Nephron progenitor cell (in vitro differentiated cells): ENCODE data around the gene PRRX2.

Source experiments
- DNase-seq: peaks from one replicate; pipeline ENCODE4 v3.0.0; 2021
- H3K27ac Mint-ChIP-seq: 2 replicates; pipeline ENCODE4 v1.8.0; 2021; ENCODE audit warnings: mild to moderate bottlenecking, moderate library complexity, mixed read lengths
- H3K27me3 Mint-ChIP-seq: 2 replicates; pipeline ENCODE4 v1.8.0; 2021; ENCODE audit warnings: mild to moderate bottlenecking, low read depth, mixed read lengths; ENCODE audit not compliant: poor library complexity
- H3K36me3 Mint-ChIP-seq: 2 replicates; pipeline ENCODE4 v1.8.0; 2021; ENCODE audit warnings: low read depth, mixed read lengths
- H3K4me1 Mint-ChIP-seq: 2 replicates; pipeline ENCODE4 v1.8.0; 2021; ENCODE audit warnings: mixed read lengths
- H3K4me3 Mint-ChIP-seq: 2 replicates; pipeline ENCODE4 v1.8.0; 2021; ENCODE audit warnings: mild to moderate bottlenecking, moderate library complexity, mixed read lengths
- H3K9me3 Mint-ChIP-seq: 2 replicates; pipeline ENCODE4 v1.8.0; 2021; ENCODE audit warnings: mild to moderate bottlenecking, moderate library complexity, mixed read lengths
- TF ChIP-seq, protein P1 (sequence below): fragments of 200-600 bp; sonication (generic); IDR thresholded peaks from 2 replicates; pipeline ENCODE4 v1.5.0; 2021; ENCODE audit warnings: antibody characterized with exemption

Gene PRRX2

GRCh38 chr9:129698254-129698757, 32.9 kb downstream of the PRRX2 start:
- H3K4me3 Mint-ChIP-seq = no peak overlapping the region
- no peak for DNase-seq
- TF ChIP-seq, protein P1, sequence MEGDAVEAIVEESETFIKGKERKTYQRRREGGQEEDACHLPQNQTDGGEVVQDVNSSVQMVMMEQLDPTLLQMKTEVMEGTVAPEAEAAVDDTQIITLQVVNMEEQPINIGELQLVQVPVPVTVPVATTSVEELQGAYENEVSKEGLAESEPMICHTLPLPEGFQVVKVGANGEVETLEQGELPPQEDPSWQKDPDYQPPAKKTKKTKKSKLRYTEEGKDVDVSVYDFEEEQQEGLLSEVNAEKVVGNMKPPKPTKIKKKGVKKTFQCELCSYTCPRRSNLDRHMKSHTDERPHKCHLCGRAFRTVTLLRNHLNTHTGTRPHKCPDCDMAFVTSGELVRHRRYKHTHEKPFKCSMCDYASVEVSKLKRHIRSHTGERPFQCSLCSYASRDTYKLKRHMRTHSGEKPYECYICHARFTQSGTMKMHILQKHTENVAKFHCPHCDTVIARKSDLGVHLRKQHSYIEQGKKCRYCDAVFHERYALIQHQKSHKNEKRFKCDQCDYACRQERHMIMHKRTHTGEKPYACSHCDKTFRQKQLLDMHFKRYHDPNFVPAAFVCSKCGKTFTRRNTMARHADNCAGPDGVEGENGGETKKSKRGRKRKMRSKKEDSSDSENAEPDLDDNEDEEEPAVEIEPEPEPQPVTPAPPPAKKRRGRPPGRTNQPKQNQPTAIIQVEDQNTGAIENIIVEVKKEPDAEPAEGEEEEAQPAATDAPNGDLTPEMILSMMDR = no peak
- peaks cover 45% of the 10 kb centered on the region for H3K27me3 Mint-ChIP-seq
- H3K36me3 Mint-ChIP-seq = peaks cover 6% of the 10 kb centered on the region
- no peak overlapping the region for H3K27ac Mint-ChIP-seq
- H3K9me3 Mint-ChIP-seq = no peaks in the 10 kb centered on the region
- H3K4me1 Mint-ChIP-seq = peaks cover 39% of the 10 kb centered on the region

- Mint-ChIP-seq H3K27me3 (peaks cover 20% of the 10 kb centered on the region), H3K27ac (no peak overlapping the region), H3K4me3 (no peak overlapping the region), H3K36me3 (peaks cover 9% of the 10 kb centered on the region), H3K4me1 (peaks cover 34% of the 10 kb centered on the region), H3K9me3 (no peaks in the 10 kb centered on the region)
- TF ChIP-seq, protein P1 = no peak
- DNase-seq = no peak
Observed at GRCh38 chr9:129701054-129701453, 35.6 kb downstream of the PRRX2 start.

GRCh38 chr9:129701549-129701948, 36.1 kb downstream of the PRRX2 start:
- DNase-seq = no peak
- peaks cover 10% of the 10 kb centered on the region for H3K36me3 Mint-ChIP-seq
- peaks cover 15% of the 10 kb centered on the region for H3K27me3 Mint-ChIP-seq
- H3K4me1 Mint-ChIP-seq = peaks cover 33% of the 10 kb centered on the region
- TF ChIP-seq, protein P1 = no peak
- no peak overlapping the region for H3K4me3 Mint-ChIP-seq
- H3K9me3 Mint-ChIP-seq = no peaks in the 10 kb centered on the region
- no peak overlapping the region for H3K27ac Mint-ChIP-seq

GRCh38 chr9:129702589-129703520, 37.4 kb downstream of the PRRX2 start:
- Mint-ChIP-seq H3K9me3 (no peaks in the 10 kb centered on the region), H3K4me3 (peak overlapping the region; percentile 40), H3K27ac (no peak overlapping the region), H3K36me3 (peaks cover 10% of the 10 kb centered on the region), H3K4me1 (peaks cover 29% of the 10 kb centered on the region), H3K27me3 (peaks cover 11% of the 10 kb centered on the region)
- TF ChIP-seq, protein P1 = no peak
- DNase-seq = no peak

DNA sequence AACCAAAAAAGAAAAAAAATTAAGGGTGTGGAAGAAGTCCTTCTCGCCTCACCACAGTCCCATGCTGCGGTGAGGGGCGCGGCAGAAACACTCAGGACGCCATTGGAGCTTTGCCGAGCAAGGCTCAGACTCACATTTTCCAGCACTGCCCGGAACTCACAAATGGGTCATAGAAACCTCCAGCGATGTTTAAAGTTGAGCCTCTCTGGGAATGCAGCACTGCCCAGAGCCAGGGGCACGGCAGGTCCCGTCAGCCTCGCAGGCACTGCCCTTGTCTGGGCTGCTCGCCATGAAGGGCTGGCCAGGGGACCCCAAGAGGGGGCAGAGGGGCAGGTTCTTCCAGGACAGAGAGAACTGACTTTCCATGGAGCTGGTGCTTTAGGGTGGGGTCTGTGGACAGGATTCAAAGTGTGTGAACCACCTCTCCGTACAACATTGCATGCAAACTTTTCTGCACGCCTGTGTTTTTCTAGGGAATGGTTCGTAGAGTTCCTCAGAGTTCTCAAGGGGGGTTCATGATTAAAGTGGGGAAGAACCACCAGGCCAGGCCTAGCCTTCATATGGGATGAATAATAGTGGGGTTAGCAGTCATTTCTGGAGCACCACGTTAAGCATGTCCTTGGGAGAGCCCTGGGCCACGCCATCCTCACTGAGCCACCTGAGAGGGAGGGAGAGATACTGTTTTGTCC, 38.4 kb downstream of the PRRX2 start:
- H3K4me3 Mint-ChIP-seq = no peak overlapping the region
- H3K27me3 Mint-ChIP-seq = peaks cover 11% of the 10 kb centered on the region
- H3K27ac Mint-ChIP-seq = no peak overlapping the region
- no peaks in the 10 kb centered on the region for H3K9me3 Mint-ChIP-seq
- H3K4me1 Mint-ChIP-seq = peaks cover 38% of the 10 kb centered on the region
- TF ChIP-seq, protein P1 = no peak
- DNase-seq = no peak
- peaks cover 14% of the 10 kb centered on the region for H3K36me3 Mint-ChIP-seq
